HCT116 (cell line): ENCODE measurements around the gene HOXB3. TPM values are rescaled to one million over a fixed set of nuclear protein-coding genes. Genes with fewer than 3 reads are reported as not detected.
A peak's percentile ranks its signal among the peaks of the same experiment; 100 is the strongest.

Experiments used
- ATAC-seq: fragments of 200-7000 bp; cut with Tn5 transposase; 2 replicates; pipeline ENCODE4 v1.9.1; 2020; ENCODE audit warnings: mild to moderate bottlenecking, moderate library complexity
- BruUV-seq: library from RNA; stranded (reverse); fragments of 400-500 nt; replicated peaks from 2 replicates; lab custom pipeline; 2021; lab: Mats Ljungman, UMichigan
- CTCF ChIA-PET: fragments of 300-600 bp; sonication (Branson Sonifier 250); formaldehyde crosslinking; loops from one replicate; lab custom pipeline; 2021; ENCODE audit warnings: antibody characterized with exemption; lab: Charles Lee
- POLR2A ChIA-PET: fragments of 300-600, 350-600 bp; sonication (Branson Sonifier 250); formaldehyde crosslinking; loops from one replicate; lab custom pipeline; 2021; ENCODE audit warnings: antibody characterized with exemption; lab: Charles Lee
- RAD21 ChIA-PET, 2 experiments: fragments of 300-600 bp; sonication (Branson Sonifier 250); formaldehyde crosslinking; loops; one replicate each; lab custom pipeline; 2023; ENCODE audit warnings: low total read pairs in 2 of 2; ENCODE audit not compliant: uncharacterized antibody in 2 of 2, unreplicated experiment in 2 of 2, low non-redundant PET in 1 of 2; lab: Charles Lee
- DNase-seq: peaks from one replicate; pipeline ENCODE4 v3.0.0-alpha.2; 2010; ENCODE audit warnings: low read depth, low spot score
- H2AFZ ChIP-seq: fragments of 200-600 bp; shearing (Covaris generic), sonication (generic); 2 replicates; pipeline ENCODE4 v1.6.1; 2017; ENCODE audit warnings: low read depth, mixed run types, mixed read lengths, antibody characterized with exemption, low read length; ENCODE audit not compliant: poor library complexity, severe bottlenecking
- H3K27ac ChIP-seq: 2 replicates; pipeline ENCODE4 v1.5.1; 2012; ENCODE audit warnings: low read depth, low read length
- H3K27me3 ChIP-seq: fragments of 200-600 bp; sonication (generic); 2 replicates; pipeline ENCODE4 v1.6.1; 2016; ENCODE audit warnings: mixed run types, low read length, mixed read lengths; ENCODE audit not compliant: insufficient read depth
- H3K36me3 ChIP-seq, 2 experiments: fragments of 200-500 bp in 1 of 2; fragments of 200-600 bp in 1 of 2; sonication (Bioruptor generic) in 1 of 2; sonication (generic) in 1 of 2; 2 replicates each; pipeline versions ENCODE4 v1.5.1 to v1.6.1; 2014 to 2016; ENCODE audit warnings: low read length in 2 of 2, inconsistent platforms in 1 of 2, mixed read lengths in 1 of 2, mixed run types in 1 of 2; ENCODE audit not compliant: insufficient read depth in 2 of 2, control insufficient read depth in 1 of 2
- H3K4me1 ChIP-seq, 2 experiments: fragments of 200-600 bp in 1 of 2; sonication (generic) in 1 of 2; 2 replicates each; pipeline versions ENCODE4 v1.5.1 to v1.6.1; 2012 to 2017; ENCODE audit warnings: low read length in 2 of 2, inconsistent platforms in 1 of 2, mild to moderate bottlenecking in 1 of 2, mixed read lengths in 1 of 2, mixed run types in 1 of 2, moderate library complexity in 1 of 2; ENCODE audit not compliant: insufficient read depth in 2 of 2, control insufficient read depth in 1 of 2
- H3K4me2 ChIP-seq: fragments of 200-600 bp; sonication (generic); 2 replicates; pipeline ENCODE4 v1.6.1; 2017; ENCODE audit warnings: mixed run types, low read length, mixed read lengths
- H3K4me3 ChIP-seq, 2 experiments: fragments of 200-600 bp in 1 of 2; sonication (generic) in 1 of 2; replicated peaks in 1 of 2; 2 replicates each; pipeline ENCODE4 v1.5.1; 2011 to 2016; ENCODE audit warnings: low read length in 2 of 2, control low read depth in 1 of 2, low read depth in 1 of 2, mild to moderate bottlenecking in 1 of 2, mixed read lengths in 1 of 2, mixed run types in 1 of 2
- H3K79me2 ChIP-seq: fragments of 200-600 bp; sonication (generic); 2 replicates; pipeline ENCODE4 v1.6.1; 2017; ENCODE audit warnings: mild to moderate bottlenecking, mixed run types, low read length, moderate library complexity, mixed read lengths; ENCODE audit not compliant: insufficient read depth
- H3K9ac ChIP-seq: fragments of 200-600 bp; sonication (generic); 2 replicates; pipeline ENCODE4 v1.6.1; 2016; ENCODE audit warnings: low read length, mixed read lengths
- H3K9me2 ChIP-seq: fragments of 200-600 bp; sonication (generic), shearing (Covaris generic); 2 replicates; pipeline ENCODE4 v1.6.1; 2017; ENCODE audit warnings: mixed run types, mild to moderate bottlenecking, moderate library complexity; ENCODE audit not compliant: insufficient read depth
- H3K9me3 ChIP-seq, 2 experiments: fragments of 200-500 bp in 1 of 2; fragments of 200-600 bp in 1 of 2; sonication (Bioruptor generic) in 1 of 2; sonication (generic) in 1 of 2; 2 replicates each; pipeline ENCODE4 v1.6.1; 2014 to 2017; ENCODE audit warnings: low read length in 2 of 2, mixed read lengths in 2 of 2, inconsistent platforms in 1 of 2, low read depth in 1 of 2, mild to moderate bottlenecking in 1 of 2, mixed run types in 1 of 2, moderate library complexity in 1 of 2; ENCODE audit not compliant: control insufficient read depth in 1 of 2, insufficient read depth in 1 of 2
- H4K20me1 ChIP-seq: fragments of 200-600 bp; sonication (generic), shearing (Covaris generic); 2 replicates; pipeline ENCODE4 v1.6.1; 2017; ENCODE audit warnings: mixed run types, mild to moderate bottlenecking, moderate library complexity; ENCODE audit not compliant: insufficient read depth
- CEBPB ChIP-seq: IDR thresholded peaks from 2 replicates; pipeline ENCODE4 v1.6.1; 2012; ENCODE audit warnings: low read depth
- EGR1 ChIP-seq: IDR thresholded peaks from 2 replicates; pipeline ENCODE4 v1.6.1; 2012; ENCODE audit warnings: low read depth
- POLR2AphosphoS5 ChIP-seq: IDR thresholded peaks from 2 replicates; pipeline ENCODE4 v1.6.1; 2011; ENCODE audit warnings: mild to moderate bottlenecking, low read depth, low read length, moderate library complexity
- TCF7L2 ChIP-seq: IDR thresholded peaks from 2 replicates; pipeline ENCODE4 v1.7.0; 2011; ENCODE audit warnings: borderline replicate concordance, inconsistent platforms; ENCODE audit not compliant: insufficient read depth, insufficient read length; ENCODE audit errors: extremely low read depth
- YY1 ChIP-seq: IDR thresholded peaks from 2 replicates; pipeline ENCODE4 v1.6.1; 2011; ENCODE audit warnings: low read length, low read depth, moderate library complexity, mild to moderate bottlenecking; ENCODE audit not compliant: insufficient replicate concordance; ENCODE audit errors: extremely low read depth
- intact Hi-C: fragments of 100-400 bp; cut with micrococcal nuclease; formaldehyde crosslinking; loops from 2 replicates; pipeline ENCODE4 v1.10.0; 2022
- total RNA-seq: library from RNA; stranded (reverse); gene quantifications from one replicate; pipeline ENCODE4 v1.2.1, GENCODE V29; 2021; ENCODE audit not compliant: unreplicated experiment
- TF ChIP-seq, protein P1 (sequence below): IDR thresholded peaks from 2 replicates; pipeline ENCODE4 v1.6.1; 2012
- TF ChIP-seq, protein P2 (sequence below): IDR thresholded peaks from 2 replicates; pipeline ENCODE4 v1.6.1; 2012; ENCODE audit warnings: low read depth

HOXB3 gene
- total RNA-seq, 1 experiment from 2014 or later = 19.8 TPM

DNA sequence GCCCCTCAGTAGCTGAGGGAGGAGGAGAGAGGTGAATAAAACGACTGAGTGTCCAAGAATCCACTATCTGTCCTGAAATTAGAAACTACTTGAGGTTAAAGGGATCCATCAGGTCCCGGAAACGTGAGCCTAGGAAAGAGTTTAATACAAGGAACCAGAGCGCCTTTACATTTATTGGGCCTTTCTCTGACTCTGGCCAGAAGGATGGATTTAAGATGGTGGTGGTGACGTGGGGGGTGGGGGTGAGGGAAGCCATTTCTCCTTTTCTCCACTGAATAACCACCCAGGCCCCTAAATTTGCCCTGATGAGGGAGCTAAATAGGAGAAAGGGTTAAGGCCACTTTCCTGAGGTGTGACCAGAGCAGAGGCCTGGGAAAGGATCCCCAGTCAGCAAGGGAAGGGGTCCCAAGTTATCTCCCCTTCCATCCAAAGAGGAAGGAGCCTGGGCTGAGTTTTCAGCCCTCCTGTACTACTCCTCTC is 37.1 kb upstream of the HOXB3 start:
- Histone ChIP-seq H3K9ac (peak overlapping the region; percentile 95), H3K36me3 (no peaks in the 10 kb centered on the region; a peak in 2 of 4 replicates), H4K20me1 (no peaks in the 10 kb centered on the region), H2AFZ (no peak overlapping the region), H3K4me1 (peaks cover 15 to 28% of the 10 kb centered on the region in 2 experiments), H3K4me2 (peak overlapping the region; percentile 98), H3K9me2 (no peaks in the 10 kb centered on the region), H3K4me3 (peak overlapping the region; percentile 81 to 86), H3K27me3 (no peaks in the 10 kb centered on the region), H3K27ac (peak overlapping the region; percentile 95), H3K79me2 (peaks cover 36% of the 10 kb centered on the region), H3K9me3 (no peaks in the 10 kb centered on the region)
- intact Hi-C loops = no loop called here
- no peak for ATAC-seq
- POLR2A ChIA-PET = interaction anchor here (0.9 to 2.2 kb wide), 8 partner anchors 9 to 579 kb away, joined by 3 to 8 read pairs (median 4); partner anchors contain the start of gene NFE2L1
- TSS peak; percentile 87 for BruUV-seq
- CTCF ChIA-PET = interaction anchor here (1.7 to 1.8 kb wide), 2 partner anchors 51 to 252 kb away, joined by 7 read pairs; no protein-coding TSS in a partner anchor
- peak; percentile 38; the same call in 1 of the 2 replicates for TF ChIP-seq POLR2AphosphoS5
- no peak for TF ChIP-seq TCF7L2
- no peak for TF ChIP-seq YY1
- TF ChIP-seq CEBPB = no peak
- TF ChIP-seq, protein P1, sequence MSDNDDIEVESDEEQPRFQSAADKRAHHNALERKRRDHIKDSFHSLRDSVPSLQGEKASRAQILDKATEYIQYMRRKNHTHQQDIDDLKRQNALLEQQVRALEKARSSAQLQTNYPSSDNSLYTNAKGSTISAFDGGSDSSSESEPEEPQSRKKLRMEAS = no peak
- no peak for TF ChIP-seq EGR1
- TF ChIP-seq, protein P2, sequence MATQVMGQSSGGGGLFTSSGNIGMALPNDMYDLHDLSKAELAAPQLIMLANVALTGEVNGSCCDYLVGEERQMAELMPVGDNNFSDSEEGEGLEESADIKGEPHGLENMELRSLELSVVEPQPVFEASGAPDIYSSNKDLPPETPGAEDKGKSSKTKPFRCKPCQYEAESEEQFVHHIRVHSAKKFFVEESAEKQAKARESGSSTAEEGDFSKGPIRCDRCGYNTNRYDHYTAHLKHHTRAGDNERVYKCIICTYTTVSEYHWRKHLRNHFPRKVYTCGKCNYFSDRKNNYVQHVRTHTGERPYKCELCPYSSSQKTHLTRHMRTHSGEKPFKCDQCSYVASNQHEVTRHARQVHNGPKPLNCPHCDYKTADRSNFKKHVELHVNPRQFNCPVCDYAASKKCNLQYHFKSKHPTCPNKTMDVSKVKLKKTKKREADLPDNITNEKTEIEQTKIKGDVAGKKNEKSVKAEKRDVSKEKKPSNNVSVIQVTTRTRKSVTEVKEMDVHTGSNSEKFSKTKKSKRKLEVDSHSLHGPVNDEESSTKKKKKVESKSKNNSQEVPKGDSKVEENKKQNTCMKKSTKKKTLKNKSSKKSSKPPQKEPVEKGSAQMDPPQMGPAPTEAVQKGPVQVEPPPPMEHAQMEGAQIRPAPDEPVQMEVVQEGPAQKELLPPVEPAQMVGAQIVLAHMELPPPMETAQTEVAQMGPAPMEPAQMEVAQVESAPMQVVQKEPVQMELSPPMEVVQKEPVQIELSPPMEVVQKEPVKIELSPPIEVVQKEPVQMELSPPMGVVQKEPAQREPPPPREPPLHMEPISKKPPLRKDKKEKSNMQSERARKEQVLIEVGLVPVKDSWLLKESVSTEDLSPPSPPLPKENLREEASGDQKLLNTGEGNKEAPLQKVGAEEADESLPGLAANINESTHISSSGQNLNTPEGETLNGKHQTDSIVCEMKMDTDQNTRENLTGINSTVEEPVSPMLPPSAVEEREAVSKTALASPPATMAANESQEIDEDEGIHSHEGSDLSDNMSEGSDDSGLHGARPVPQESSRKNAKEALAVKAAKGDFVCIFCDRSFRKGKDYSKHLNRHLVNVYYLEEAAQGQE = no peak
- DNase-seq = no peak
- RAD21 ChIA-PET = no interaction called here
